GM18517 (cell line): ENCODE results near the gene PLEKHA5.
"Not testable (repeated sequence)": the region's sequence is repeated elsewhere in the genome, so short reads cannot be mapped to it uniquely, and the experiment has no call there.

Source experiments
- ATAC-seq: cut with Tn5 transposase; IDR thresholded peaks from one replicate; pipeline ENCODE4 v1.9.1; 2021; ENCODE audit warnings: mild to moderate bottlenecking, moderate library complexity; ENCODE audit not compliant: unreplicated experiment

The PLEKHA5 gene

DNA sequence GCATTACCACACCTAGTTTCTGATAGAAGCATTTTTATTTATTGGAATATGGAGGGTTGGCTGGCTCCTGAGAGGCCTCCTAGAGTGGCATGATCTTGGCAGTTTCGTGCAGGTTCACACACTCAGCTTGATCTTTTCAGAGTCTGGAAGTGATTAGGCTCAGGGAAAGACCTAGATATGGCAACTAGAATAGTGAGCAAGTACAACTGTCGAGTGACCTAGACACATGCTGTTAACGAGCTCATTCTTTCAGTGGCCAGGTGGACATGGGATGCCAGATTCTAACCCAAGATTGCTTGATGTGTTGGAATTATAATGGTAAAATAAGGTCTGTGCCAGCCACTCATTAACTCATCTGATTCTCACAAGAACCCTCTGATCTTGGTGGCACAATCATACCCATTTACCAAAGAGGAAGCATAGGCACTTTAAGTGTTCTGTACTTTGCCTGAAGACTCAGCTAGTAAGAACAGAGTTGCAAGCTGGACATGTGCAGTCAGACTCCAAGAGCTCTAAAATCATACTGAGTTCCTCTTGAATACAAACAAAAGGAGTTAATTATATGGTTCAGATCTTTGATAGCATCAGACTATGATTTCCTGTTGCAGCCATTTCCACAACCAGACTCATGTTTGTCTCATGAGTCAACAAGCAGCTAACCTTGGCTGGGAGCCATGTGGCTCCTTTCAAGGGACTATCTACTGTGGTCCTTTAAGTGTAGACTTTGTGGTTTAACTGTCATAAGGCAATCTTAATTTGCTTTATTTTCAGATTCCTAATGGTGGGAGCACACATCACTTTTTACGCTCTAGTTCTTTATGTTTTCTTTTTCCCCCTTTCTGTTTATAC, 144.2 kb downstream of the PLEKHA5 start:
- ATAC-seq: no peak

DNA sequence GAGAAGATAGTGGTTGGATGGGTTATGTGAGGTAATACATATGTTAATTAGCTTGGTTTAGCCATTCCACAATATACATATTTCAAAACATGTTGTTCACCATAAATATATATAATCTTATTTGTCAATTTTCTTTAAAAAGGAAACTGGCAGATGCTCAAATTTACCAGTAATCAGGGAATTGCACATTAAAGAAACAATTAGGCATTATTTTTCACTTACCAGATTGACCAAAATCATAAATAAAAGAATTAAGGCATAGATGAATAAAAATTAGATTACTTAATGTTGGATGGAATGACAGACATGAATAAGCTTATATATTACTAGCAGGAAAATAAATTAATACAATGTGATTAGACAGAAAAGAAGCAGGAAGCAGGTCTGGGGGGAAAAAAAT, 147.2 kb downstream of the PLEKHA5 start:
- no peak for ATAC-seq

DNA sequence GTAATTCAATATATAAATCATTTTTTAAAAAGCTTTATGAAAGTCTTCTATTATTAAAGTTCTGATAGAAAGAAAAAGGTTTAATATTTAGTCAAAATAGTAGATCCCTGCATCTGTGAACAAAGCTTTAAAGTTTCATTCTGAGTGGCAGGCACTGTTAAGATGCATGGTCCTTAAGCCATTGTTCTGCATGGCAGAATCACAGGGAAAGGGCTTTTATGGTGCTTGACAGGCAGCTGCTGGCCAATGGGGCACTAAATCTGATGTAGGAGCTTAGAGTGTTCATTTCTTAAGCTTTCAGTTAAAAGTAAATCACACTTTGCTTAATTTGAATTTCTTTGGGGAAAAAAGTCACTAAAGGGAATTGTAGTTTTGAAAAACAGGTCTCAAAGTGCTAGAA, 148.2 kb downstream of the PLEKHA5 start:
- no peak for ATAC-seq

DNA sequence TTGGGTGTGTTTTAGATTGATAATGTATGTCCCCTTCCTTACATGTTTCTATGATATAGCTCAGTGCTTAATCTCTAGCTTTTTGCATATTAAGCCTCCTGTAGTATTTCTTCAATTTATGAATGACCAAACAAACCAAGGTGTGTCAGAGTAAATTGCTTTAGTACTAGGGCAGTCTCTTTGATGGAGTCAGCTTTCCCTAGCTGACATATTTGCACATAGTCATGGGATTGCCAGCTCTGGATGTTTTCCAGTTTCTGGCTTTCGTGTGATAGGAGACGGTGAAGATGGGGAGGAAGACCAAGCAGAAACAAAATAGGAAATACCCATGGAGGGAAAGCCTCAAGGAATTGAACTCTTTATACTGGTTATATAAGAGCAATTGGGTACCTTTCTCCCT, 148.9 kb downstream of the PLEKHA5 start:
- ATAC-seq: no peak

GRCh38 chr12:19282133-19282699, 152.7 kb downstream of the PLEKHA5 start:
- ATAC-seq: no peak

GRCh38 chr12:19284658-19285057, 155.1 kb downstream of the PLEKHA5 start:
- ATAC-seq: no peak

DNA sequence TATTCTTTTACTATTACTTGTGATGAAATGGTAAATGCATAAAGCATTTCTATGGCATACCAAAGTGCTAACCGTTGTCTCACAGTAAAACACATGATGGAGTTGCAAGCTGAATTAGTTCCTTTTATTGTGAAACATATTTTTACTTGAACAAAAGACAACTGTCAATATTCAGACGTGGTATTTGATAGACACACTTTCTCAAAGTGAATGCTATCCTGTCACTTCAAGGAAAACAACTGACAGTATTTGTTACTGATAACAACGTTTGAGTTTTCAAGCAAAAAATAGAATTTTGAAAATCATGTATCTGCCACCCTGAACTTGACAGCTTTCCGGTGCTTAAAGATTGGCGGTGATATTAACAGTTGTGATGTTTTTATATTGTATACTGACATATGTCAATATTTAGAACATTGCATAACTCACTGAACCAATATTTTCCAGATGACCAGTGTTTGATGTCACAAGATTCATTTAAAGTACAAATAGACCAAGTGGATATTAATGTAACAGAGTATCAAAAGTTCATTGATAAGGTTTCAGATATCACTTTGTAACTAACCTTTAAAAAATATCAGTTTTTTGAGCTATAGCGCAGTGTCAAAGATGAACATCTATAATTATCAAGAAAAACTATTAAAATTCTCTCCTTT, 156.4 kb downstream of the PLEKHA5 start:
- no peak for ATAC-seq

DNA sequence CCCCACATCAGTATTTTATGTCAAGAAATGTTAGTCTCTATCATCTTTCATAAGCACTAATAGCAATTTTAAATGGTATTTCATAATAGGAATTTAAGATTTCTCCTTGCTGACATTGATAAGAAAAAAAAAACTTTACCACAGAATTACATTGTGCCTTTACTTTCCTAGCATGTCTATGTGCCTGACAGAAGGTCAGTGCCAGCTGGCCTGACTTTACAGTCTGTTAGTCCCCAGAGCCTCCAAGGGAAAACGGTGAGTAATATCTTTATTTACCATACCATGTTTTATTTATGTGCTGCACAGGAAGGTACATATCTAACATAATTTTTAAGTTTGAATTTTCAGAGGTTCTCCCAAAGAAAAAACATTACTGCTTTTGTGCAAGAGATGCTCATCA, 157.8 kb downstream of the PLEKHA5 start:
- no peak for ATAC-seq

- ATAC-seq: no peak
These were observed 158.6 kb downstream of the PLEKHA5 start for GRCh38 chr12:19288161-19288560.

DNA sequence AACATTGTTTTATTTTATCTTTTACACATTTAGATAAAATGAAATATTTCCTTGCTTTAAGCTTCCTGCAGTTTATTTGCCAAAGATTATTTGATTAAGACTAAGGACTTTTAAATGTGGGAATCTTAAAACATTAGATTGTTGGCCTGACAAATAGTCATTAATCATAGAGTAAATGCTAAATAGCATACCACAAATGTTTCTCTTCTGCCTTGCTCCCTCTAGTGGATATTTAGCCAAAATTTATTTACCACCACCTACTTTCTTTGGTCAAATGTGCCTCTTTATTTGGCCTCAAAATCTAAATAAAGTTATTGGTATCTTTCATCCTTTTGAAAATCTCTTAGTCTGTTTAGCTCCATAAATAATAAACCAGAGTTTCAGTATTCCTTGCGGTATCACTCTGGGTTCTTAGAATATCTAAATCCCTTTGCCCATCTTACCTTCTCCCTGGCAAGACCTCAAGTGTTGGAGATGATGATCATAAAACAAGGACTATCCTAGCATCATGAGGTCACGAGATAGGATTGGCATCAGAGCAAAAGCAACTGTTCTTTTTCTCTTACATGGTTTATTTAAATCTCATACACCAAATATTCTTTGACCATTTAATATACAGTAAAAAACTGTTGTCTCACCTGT, 159.2 kb downstream of the PLEKHA5 start:
- ATAC-seq: no peak

DNA sequence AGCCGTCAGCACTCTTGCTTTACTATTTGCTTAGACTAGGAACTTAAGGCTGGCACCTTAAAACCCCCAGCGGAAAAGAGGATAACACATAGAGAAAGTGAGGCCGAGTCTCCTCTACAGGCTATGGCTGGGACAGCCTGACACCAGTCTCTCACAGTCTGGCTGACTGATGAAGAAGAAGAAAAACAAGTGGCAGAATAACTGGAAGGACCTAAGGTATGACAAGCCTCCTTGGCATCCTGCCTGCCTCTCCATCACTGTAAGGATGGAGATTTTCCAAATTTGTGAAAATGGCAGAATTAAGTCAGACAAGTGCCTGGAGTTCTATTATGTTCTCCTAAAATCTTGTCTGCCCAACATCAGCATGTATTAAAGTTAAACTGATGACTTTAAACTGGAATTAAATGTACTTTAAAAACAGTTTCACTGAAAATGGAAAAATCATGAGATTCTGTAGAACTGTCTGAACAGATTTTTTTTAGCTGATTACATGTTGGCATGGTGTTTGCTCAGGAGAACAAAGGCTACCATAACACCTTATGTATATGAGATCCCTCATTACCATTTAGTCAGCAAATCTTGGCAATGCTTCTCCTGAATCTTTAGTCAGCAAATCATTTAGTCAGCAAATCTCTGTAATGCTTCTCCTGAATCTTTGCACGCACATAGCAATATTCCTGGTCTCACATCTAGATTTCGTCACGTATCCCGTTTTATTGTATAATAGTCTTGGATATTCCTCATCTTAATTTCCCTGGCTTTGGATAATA, 169.5 kb downstream of the PLEKHA5 start:
- no peak for ATAC-seq

DNA sequence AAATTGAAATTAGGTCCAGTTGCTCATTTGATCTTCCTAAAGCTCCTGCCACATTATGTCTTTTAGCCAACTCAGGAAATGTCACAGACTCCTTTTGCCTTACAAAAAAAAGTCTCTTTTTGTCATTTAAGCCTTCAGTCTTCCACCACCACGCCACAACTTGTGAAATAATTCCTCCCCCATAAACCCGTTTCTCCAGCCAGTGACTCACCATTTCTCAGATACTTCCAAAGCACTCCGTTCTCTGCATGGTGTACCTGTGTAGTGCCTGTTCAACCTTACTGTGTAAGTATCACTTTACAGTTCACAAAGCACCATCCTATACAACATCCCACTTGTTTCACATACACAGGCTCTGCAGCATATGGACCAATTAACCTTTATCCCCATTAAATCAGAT, 170.2 kb downstream of the PLEKHA5 start:
- ATAC-seq: no peak

- ATAC-seq: no peak
These were observed 171.7 kb downstream of the PLEKHA5 start for GRCh38 chr12:19301223-19301622.

DNA sequence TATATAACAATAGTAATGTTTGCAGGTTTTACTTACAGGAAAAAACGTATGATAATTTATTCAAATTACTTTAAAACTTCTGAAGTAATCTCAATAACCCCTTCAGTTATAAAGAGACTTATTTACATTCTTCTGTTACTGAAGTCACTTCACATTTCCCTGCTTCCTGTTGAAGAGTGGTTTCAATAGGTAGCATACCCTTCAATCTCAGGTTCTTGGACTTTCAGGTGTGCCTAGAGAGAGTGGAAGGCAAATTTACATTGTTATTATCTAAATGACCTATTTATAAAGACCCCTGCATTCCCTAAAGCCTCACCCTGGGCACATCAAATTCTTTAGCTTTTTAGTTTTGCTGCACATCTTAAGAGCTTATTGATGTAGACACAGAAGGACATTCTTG, 172.2 kb downstream of the PLEKHA5 start:
- ATAC-seq: no peak

DNA sequence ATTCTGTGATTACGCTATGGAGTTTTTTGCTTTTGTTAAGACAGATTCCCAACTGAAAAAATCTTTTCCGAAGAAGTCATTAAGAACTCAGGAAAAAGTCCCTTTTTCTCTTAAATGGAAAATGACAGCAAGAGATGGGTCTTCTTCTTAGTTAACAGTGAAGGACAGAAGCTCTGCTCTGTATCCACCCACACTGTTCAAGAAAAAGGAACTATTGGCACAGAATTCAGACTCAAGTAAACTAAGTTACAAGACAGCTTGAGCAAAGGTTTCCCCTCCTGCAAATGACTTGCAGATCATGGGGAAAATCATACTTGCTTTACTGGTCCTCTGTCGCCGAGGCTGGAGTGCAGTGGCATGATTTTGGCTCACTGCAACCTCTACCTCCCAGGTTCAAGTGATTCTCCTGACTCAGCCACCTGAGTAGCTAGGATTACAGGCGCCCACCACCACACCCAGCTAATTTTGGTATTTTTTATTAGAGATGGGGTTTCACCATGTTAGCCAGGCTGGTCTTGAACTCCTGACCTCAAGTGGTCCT, 172.6 kb downstream of the PLEKHA5 start:
- no peak for ATAC-seq

GRCh38 chr12:19303496-19303895, 174.0 kb downstream of the PLEKHA5 start:
- ATAC-seq: no peak

GRCh38 chr12:19304149-19304750, 174.7 kb downstream of the PLEKHA5 start:
- no peak for ATAC-seq

DNA sequence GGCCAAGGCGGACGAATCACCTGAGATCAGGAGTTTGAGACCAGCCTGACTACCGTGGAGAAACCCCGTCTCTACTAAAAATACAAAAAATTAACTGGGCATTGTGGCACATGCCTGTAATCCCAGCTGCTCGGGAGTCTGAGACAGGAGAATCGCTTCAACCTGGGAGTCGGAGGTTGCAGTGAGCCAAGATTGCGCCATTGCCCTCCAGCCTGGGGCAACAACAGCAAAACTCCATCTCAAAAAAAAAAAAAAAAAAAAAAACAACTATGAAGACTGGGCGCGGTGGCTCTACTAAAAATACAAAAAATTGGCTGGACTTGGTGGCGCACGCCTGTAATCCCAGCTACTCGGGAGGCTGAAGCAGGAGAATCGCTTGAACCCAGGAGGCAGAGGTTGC, 176.1 kb downstream of the PLEKHA5 start:
- not testable (repeated sequence) for ATAC-seq

DNA sequence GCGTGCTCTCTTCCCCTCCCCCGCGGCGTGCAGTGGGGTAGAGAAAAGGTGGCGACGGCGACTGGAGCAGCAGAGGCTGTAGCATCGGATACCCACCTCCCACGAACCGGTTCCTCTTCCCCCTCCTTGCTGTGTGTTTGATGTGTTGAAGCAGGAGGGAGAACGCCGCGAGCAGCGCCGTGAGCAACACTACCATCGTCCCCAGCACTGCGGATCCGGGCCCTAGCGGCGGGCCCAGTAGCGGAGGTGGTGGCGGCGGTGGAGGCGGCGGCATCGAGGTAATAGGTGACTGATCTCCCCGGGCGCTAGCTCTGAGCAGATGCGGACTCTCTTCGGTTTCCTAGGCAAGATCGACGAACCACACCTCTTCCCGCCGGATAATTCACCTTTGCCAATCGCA, 176.8 kb downstream of the PLEKHA5 start:
- ATAC-seq: no peak

GRCh38 chr12:19307451-19307850, 177.9 kb downstream of the PLEKHA5 start:
- no peak for ATAC-seq
